ENCODE measurements around the gene ZNF407.
A peak's percentile ranks its signal among the peaks of the same experiment; 100 is the strongest.

The ZNF407 gene

DNA sequence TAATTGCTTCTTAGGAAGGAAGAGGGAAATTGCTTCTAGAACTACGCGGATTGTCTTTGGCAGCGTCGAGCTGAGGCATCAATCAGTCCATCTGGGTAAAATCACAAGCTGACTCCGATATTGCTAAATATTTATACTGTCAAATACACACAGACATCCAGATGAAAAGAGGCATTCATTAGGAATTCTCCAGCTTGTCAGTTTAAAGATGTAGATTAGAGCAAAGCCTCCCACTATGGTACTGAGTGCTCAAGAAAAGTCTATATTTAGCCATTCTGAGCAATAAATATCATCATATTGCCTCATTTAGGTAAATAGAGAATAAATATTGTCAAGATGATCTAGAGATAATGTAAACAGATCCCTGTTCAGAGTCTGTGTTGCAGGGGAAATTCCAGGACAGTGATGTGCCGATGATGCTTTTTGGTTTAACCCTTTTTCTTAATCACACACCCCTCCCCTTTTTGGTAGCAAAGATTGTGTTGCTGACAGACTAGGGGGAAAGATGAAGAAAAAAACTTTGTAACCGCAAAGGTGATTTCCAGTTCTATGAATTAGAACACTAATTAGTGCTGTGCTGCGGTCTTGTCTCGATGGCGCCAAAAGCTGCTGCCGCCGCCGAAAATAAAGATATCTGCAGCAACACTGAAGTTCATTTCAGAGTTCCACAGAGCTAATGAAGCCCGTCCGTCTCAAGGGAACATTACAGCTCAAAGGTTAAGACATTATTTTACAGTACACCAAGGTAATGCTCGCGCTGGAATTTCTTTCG lies 439.4 kb downstream of the ZNF407 start:
- TF ChIP-seq, protein P1, sequence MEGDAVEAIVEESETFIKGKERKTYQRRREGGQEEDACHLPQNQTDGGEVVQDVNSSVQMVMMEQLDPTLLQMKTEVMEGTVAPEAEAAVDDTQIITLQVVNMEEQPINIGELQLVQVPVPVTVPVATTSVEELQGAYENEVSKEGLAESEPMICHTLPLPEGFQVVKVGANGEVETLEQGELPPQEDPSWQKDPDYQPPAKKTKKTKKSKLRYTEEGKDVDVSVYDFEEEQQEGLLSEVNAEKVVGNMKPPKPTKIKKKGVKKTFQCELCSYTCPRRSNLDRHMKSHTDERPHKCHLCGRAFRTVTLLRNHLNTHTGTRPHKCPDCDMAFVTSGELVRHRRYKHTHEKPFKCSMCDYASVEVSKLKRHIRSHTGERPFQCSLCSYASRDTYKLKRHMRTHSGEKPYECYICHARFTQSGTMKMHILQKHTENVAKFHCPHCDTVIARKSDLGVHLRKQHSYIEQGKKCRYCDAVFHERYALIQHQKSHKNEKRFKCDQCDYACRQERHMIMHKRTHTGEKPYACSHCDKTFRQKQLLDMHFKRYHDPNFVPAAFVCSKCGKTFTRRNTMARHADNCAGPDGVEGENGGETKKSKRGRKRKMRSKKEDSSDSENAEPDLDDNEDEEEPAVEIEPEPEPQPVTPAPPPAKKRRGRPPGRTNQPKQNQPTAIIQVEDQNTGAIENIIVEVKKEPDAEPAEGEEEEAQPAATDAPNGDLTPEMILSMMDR (IDR thresholded peaks at IDR 0.05; ENCODE audit: insufficient read depth, low read depth, low read length, missing control alignments): no peak
- DNase-seq (ENCODE audit: low read depth): no peak
- no peak overlapping the region for H3K4me3 ChIP-seq (ENCODE audit: low read depth, low read length)

DNA sequence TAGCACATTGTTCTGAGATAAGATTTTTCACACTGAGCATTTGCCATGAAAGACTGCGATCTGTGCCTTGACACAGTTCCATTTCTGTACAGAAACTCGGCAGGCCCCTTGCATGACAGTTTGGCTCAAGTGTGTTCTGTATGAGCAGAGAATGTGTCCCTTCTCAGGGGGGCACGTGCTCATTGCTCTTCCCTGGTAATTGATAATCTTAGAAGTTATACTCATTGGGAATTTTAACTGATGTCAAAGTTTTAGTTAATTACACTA lies 440.0 kb downstream of the ZNF407 start:
- DNase-seq (ENCODE audit: low read depth): no peak
- TF ChIP-seq, protein P1 (IDR thresholded peaks at IDR 0.05; ENCODE audit: insufficient read depth, low read depth, low read length, missing control alignments): no peak
- H3K4me3 ChIP-seq (ENCODE audit: low read depth, low read length): no peak overlapping the region

DNA sequence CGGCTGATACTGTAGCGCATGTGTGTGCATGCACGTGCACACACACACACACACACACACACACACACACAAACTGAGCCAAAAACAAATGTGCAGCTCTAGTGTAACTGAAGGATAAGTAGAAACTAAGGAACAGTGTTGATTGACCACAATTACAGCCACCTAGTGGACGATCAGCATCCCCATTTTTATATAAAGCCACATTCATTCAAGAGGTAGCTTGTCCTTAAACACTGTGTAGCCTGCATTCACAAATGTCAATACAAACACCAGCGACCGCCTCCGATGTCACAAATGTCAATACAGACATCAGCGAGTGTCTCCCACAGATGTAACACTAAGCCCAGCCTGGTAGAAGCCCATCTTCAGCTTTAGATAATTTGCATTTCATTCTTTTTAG lies 443.9 kb downstream of the ZNF407 start:
- TF ChIP-seq, protein P1 (IDR thresholded peaks at IDR 0.05; ENCODE audit: insufficient read depth, low read depth, low read length, missing control alignments): no peak
- no peak overlapping the region for H3K4me3 ChIP-seq (ENCODE audit: low read depth, low read length)
- DNase-seq (ENCODE audit: low read depth): peak; percentile 16

DNA sequence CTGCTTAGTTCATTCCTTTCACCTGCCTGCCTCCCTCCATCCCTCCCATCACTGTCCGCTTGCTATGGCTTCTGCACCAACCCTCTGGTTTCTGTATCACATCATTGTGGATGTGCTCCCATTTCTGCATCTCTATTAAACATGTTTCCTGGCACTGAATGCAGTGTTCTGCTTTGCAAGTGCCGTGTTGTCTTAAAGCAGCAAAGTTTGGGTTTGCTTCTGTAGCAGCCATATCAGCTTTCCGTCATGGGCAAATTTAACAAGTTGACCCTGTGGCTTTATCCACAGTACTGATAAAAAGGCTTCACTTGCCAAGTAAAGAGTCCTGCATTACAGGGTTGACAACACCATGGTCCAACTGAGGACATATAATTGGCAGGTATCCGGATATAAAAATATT lies 445.8 kb downstream of the ZNF407 start:
- H3K4me3 ChIP-seq (ENCODE audit: low read depth, low read length): no peak overlapping the region
- DNase-seq (ENCODE audit: low read depth): no peak
- TF ChIP-seq, protein P1 (IDR thresholded peaks at IDR 0.05; ENCODE audit: insufficient read depth, low read depth, low read length, missing control alignments): no peak

DNA sequence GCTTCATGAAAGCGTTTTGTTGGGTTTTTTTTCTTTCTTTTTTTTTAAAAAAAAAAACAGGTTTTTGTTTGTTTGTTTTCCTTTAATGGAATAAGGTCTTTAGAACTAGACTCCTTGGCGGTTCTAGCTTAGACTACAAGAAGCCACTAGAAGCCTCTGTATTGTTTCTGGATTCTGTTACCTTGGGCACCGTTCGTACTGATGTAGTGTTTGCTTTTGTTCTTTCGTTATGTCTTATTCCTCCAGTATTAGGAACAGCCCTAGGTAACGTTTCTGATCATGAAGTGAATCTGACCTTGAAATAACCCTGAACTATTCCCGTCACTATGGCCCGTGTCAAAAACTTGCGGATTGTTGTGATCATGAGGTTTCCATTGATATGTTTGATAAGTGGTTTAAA lies 446.6 kb downstream of the ZNF407 start:
- no peak for DNase-seq (ENCODE audit: low read depth)
- no peak overlapping the region for H3K4me3 ChIP-seq (ENCODE audit: low read depth, low read length)
- TF ChIP-seq, protein P1 (IDR thresholded peaks at IDR 0.05; ENCODE audit: insufficient read depth, low read depth, low read length, missing control alignments): no peak

DNA sequence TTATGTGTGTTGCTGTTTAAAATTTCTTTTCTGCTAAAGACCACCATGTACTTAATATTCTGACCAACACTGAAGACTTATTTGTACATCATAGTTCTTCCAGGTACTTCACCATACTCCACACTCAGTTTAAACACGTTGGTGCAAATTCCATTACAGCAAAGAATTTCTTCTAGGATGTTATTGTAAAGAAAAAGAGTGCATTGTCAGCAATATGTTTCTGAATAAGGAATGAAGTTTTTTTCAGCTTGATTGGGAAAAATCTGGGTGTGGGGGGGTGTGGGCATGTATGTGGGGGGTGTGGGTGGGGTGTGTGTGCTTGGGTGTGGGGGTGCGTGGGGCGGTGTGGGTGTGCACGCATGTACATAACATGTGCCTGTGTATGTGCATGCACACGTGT lies 447.1 kb downstream of the ZNF407 start:
- TF ChIP-seq, protein P1 (IDR thresholded peaks at IDR 0.05; ENCODE audit: insufficient read depth, low read depth, low read length, missing control alignments): no peak
- no peak for DNase-seq (ENCODE audit: low read depth)
- no peak overlapping the region for H3K4me3 ChIP-seq (ENCODE audit: low read depth, low read length)

DNA sequence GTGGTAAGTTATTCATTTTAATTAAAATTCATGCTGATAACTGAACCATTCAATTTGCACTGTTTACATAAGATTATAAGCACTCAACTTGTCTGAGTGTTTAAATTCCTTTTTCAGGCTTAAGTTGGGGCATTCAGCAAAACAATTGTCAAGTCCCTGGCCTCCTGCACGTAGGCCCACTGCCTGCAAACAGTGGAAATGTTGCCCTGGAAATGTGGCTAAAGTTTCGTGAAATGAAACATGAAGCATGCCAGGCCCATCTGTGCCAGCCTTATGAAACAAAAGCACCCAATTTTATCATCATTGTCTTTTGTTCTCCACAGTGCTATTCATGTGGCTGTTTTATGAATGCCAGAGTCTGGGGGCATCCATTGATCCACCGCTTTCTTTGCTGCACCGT lies 447.6 kb downstream of the ZNF407 start:
- TF ChIP-seq, protein P1 (IDR thresholded peaks at IDR 0.05; ENCODE audit: insufficient read depth, low read depth, low read length, missing control alignments): no peak
- H3K4me3 ChIP-seq (ENCODE audit: low read depth, low read length): no peak overlapping the region
- DNase-seq (ENCODE audit: low read depth): no peak
